GM12875 (cell line): ENCODE data around the gene TRIP6.

ENCODE experiments used
- H3K4me3 ChIP-seq: one replicate; pipeline ENCODE4 v1.5.1; 2011; ENCODE audit warnings: low read depth, low read length, control low read depth
- CTCF ChIP-seq: IDR thresholded peaks from 2 replicates; pipeline ENCODE4 v1.5.1; 2011; ENCODE audit warnings: low read depth, mild to moderate bottlenecking, control low read depth, inconsistent platforms, low read length, moderate library complexity, borderline replicate concordance; ENCODE audit not compliant: insufficient read depth

Gene TRIP6

GRCh38 chr7:100892364-100893317 lies 25.5 kb downstream of the TRIP6 start:
- no peak overlapping the region for H3K4me3 ChIP-seq
- TF ChIP-seq CTCF: no peak

- TF ChIP-seq CTCF: no peak
- no peak overlapping the region for H3K4me3 ChIP-seq
These were observed 26.2 kb downstream of the TRIP6 start for GRCh38 chr7:100893318-100893895.

- peak overlapping the region; percentile 48 for H3K4me3 ChIP-seq
These were observed 26.9 kb downstream of the TRIP6 start for GRCh38 chr7:100893910-100894721.

GRCh38 chr7:100894860-100895700 lies 27.9 kb downstream of the TRIP6 start:
- H3K4me3 ChIP-seq: peak overlapping the region; percentile 48
- TF ChIP-seq CTCF: peak; percentile 86

More at GRCh38 chr7:100893910-100894721, 26.9 kb downstream of the TRIP6 start:
- TF ChIP-seq CTCF: no peak

GRCh38 chr7:100895701-100895955 lies 28.4 kb downstream of the TRIP6 start, which contains the start of gene ACHE:
Gene ACHE (minus strand): TSS chr7:100895888. CDS start chr7:100894232, 1,656 bp downstream.
- H3K4me3 ChIP-seq: peak within 1 kb of the TSS; percentile 48
- TF ChIP-seq CTCF: no peak

- no peak overlapping the region for H3K4me3 ChIP-seq
- no peak for TF ChIP-seq CTCF
These were observed 29.0 kb downstream of the TRIP6 start for GRCh38 chr7:100895956-100896731.
